Smooth muscle cell of the brain vasculature (primary cell): ENCODE results near the gene IRF5.
"Not testable (repeated sequence)": the region's sequence is repeated elsewhere in the genome, so short reads cannot be mapped to it uniquely, and the experiment has no call there.

Experiments used
- DNase-seq: peaks from one replicate; pipeline ENCODE4 v3.0.0-alpha.2; 2012; ENCODE audit warnings: low read depth, low spot score

IRF5 gene

DNA sequence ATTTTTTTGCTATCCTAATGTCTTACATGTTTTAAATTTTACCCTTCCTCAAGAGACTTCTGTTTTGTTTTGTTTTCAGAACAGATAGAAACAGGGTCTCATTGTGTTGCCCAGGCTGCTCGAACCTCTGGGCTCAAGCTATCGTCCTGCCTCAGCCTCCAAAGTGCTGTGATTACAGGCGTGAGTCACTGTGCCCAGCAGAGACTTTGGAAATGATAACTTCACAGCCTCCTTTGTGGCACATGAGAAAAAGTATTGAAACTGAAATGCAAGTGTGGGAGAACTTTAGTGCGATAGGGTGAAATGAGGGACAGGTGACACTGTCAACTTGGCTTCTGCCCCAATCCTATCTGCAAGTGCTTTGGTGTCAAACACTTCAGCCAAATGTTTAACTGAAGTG lies 21.6 kb downstream of the IRF5 start:
- no peak for DNase-seq

DNA sequence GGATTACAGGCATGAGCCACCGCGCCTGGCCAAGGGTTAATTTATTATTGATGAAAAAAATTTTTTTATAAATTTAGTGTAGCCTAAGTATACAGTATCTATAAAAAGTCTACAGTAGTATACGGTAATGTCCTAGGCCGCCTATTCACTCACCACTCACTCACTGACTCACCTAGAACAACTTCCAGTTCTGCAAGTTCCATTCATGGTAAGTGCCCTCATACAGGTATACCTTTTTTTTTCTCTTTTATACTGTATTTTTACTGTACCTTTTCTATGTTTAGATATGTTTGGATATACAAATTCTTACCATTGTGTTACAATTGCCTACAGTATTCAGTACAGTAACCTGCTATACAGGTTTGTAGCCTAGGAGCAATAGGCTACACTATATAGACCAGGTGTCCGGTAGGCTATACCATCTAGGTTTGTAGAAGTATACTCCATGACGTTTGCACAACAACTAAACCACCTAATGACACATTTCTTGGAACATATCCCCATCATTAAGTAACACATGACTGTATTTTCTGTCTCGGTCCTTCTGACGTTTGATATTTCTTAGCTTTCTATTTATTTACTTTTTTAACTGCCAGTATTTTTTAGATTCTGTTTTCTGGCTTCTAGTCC lies 23.4 kb downstream of the IRF5 start:
- no peak for DNase-seq

- no peak for DNase-seq
Measured at GRCh38 chr7:128962899-128963298, 25.2 kb downstream of the IRF5 start.

GRCh38 chr7:128963327-128963757 lies 25.6 kb downstream of the IRF5 start:
- no peak for DNase-seq

DNA sequence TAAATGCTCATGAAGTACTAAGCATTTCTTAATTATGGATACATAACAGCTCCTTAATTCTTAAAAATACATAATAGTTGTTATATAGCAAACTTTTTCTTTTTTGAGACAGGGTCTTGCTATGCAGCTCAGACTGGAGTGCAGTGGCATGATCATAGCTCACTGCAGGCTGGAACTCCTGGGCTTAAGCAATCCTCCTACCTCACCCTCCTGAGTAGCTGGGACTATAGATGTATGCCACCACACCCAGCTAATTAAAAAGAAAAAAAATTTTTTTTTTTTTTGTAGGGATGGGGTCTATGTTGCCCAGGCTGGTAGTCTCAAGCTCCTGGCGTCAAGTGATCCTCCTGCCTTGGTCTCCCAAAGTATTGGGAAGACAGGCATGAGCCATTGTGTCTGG lies 30.9 kb downstream of the IRF5 start:
- no peak for DNase-seq

GRCh38 chr7:128974241-128974934 lies 36.7 kb downstream of the IRF5 start:
- no peak for DNase-seq

GRCh38 chr7:128982105-128982504 lies 44.4 kb downstream of the IRF5 start:
- no peak for DNase-seq

DNA sequence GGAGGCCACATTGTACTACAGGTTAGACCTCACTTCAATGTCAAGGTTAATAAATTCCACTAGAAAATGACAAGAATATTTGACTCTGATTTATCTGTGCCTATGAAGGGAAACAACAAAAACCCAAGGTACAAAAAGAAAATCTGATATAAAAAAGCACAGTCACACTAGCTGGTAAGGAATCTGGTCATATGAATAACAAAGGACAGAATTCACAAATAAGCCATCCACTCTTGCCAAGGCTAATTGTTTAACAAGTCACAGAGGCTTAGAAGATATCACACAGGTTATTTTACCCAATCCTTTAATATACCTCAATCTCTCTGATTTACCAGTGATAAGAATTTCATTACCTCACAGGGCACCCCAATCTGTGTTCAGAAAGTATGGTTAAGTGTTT lies 47.9 kb downstream of the IRF5 start:
- no peak for DNase-seq

DNA sequence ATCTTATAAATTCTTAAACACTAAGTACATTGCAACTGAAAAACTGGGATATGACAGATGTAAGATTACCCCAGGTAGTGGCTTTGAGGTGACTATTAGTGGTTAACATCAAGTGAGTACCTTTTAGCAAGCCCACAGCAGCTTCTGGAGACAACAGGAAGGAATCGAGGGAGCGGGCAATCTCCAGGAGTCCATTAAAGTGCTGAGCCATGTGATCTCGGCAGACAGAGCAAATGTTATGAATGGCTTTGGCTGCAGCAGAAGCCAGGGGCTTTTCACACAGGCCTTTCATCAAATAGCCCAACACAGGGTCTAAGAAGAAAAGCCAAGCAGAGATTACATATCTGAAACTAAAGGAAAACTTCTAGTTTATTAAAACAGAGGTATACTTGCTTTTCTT lies 48.9 kb downstream of the IRF5 start:
- DNase-seq, result no peak

GRCh38 chr7:128988372-128988771 lies 50.6 kb downstream of the IRF5 start:
- DNase-seq, result no peak

- no peak for DNase-seq
Measured at GRCh38 chr7:128989961-128990360, 52.2 kb downstream of the IRF5 start.

DNA sequence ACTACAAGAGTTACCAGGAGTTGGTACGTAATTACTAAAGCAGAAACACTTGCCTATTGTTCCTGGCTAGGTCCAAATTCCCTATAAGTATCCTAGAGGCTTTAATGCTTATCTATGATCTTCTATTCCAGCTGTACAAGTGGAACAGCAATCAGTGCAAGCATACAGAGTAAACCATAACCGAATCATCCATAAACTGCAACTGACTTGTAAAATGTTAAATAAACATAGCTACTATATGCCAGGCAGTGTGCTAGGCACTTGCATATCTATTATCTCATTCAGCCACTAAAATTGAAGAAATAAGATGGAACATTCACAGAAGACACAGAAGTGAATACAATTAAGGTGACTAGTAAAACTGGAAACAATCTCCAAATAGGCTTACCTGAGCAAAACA lies 55.7 kb downstream of the IRF5 start:
- no peak for DNase-seq

- not testable (repeated sequence) for DNase-seq
Measured at GRCh38 chr7:128994560-128994959, 56.8 kb downstream of the IRF5 start.

- no peak for DNase-seq
Measured at GRCh38 chr7:128997181-128997580, 59.5 kb downstream of the IRF5 start.
